Measurements from ENCODE around the gene CDCA8. TPM values are rescaled to one million over a fixed set of nuclear protein-coding genes. Genes with fewer than 3 reads are reported as not detected.

CDCA8 gene
- total RNA-seq, 2 donors from 2014 or later: 14.9 to 44.5 TPM

GRCh38 chr1:37718901-37719571, 26.7 kb downstream of the CDCA8 start:
- intact Hi-C loops (cut with DNase I): no loop called here
- Histone ChIP-seq H3K4me1 (no peaks in the 10 kb centered on the region), H3K4me3 (no peak overlapping the region), H3K9ac (ENCODE audit: low read depth in 2 of 2, low read length in 2 of 2) (no peak overlapping the region), H3K9me3 (no peaks in the 10 kb centered on the region), H3K27ac (no peak overlapping the region), H3K36me3 (no peaks in the 10 kb centered on the region), H3K27me3 (no peaks in the 10 kb centered on the region)
- TF ChIP-seq CTCF (IDR thresholded peaks at IDR 0.05): no peak
- no peak for DNase-seq

- TF ChIP-seq CTCF (IDR thresholded peaks at IDR 0.05): no peak
- no peak overlapping the region for H3K9ac ChIP-seq (ENCODE audit: low read depth in 2 of 2, low read length in 2 of 2)
- no peaks in the 10 kb centered on the region for H3K36me3 ChIP-seq
- no peak for DNase-seq
- no peaks in the 10 kb centered on the region for H3K9me3 ChIP-seq
- H3K27ac ChIP-seq: no peak overlapping the region
- intact Hi-C loops (cut with DNase I): no loop called here
- H3K4me1 ChIP-seq: no peaks in the 10 kb centered on the region
- H3K4me3 ChIP-seq: no peak overlapping the region
- H3K27me3 ChIP-seq: no peaks in the 10 kb centered on the region
Observed at GRCh38 chr1:37719572-37720195, 27.4 kb downstream of the CDCA8 start.

- intact Hi-C loops (cut with DNase I): no loop called here
- no peak for DNase-seq
- Histone ChIP-seq H3K27ac (no peak overlapping the region), H3K4me3 (no peak overlapping the region), H3K4me1 (no peaks in the 10 kb centered on the region), H3K36me3 (no peaks in the 10 kb centered on the region), H3K9ac (ENCODE audit: low read depth in 2 of 2, low read length in 2 of 2) (no peak overlapping the region), H3K9me3 (no peaks in the 10 kb centered on the region), H3K27me3 (no peaks in the 10 kb centered on the region)
- TF ChIP-seq CTCF (IDR thresholded peaks at IDR 0.05): no peak
Observed at GRCh38 chr1:37720231-37721130, 28.2 kb downstream of the CDCA8 start.

- no peak for TF ChIP-seq CTCF (IDR thresholded peaks at IDR 0.05)
- Histone ChIP-seq H3K36me3 (no peaks in the 10 kb centered on the region), H3K4me3 (no peak overlapping the region), H3K9ac (ENCODE audit: low read depth in 2 of 2, low read length in 2 of 2) (no peak overlapping the region), H3K9me3 (no peaks in the 10 kb centered on the region), H3K4me1 (no peaks in the 10 kb centered on the region), H3K27ac (no peak overlapping the region), H3K27me3 (no peaks in the 10 kb centered on the region)
- DNase-seq: no peak
- intact Hi-C loops (cut with DNase I): no loop called here
Observed at GRCh38 chr1:37721565-37721964, 29.2 kb downstream of the CDCA8 start.

- no peak overlapping the region for H3K27ac ChIP-seq
- TF ChIP-seq CTCF (IDR thresholded peaks at IDR 0.05): no peak
- no peaks in the 10 kb centered on the region for H3K36me3 ChIP-seq
- H3K27me3 ChIP-seq: no peaks in the 10 kb centered on the region
- intact Hi-C loops (cut with DNase I): no loop called here
- H3K9ac ChIP-seq (ENCODE audit: low read depth in 2 of 2, low read length in 2 of 2): no peak overlapping the region
- H3K4me1 ChIP-seq: no peaks in the 10 kb centered on the region
- no peaks in the 10 kb centered on the region for H3K9me3 ChIP-seq
- DNase-seq: no peak
- H3K4me3 ChIP-seq: no peak overlapping the region
Observed at GRCh38 chr1:37722181-37723071, 30.1 kb downstream of the CDCA8 start.
